ENCODE results near the gene RAB39B. TPM values are rescaled to one million over a fixed set of nuclear protein-coding genes. Genes with fewer than 3 reads are reported as not detected.
"Not testable (repeated sequence)": the region's sequence is repeated elsewhere in the genome, so short reads cannot be mapped to it uniquely, and the experiment has no call there.

Gene RAB39B
- total and polyA plus RNA-seq, 9 donors = 0.34 to 0.69 (median 0.51) TPM

DNA sequence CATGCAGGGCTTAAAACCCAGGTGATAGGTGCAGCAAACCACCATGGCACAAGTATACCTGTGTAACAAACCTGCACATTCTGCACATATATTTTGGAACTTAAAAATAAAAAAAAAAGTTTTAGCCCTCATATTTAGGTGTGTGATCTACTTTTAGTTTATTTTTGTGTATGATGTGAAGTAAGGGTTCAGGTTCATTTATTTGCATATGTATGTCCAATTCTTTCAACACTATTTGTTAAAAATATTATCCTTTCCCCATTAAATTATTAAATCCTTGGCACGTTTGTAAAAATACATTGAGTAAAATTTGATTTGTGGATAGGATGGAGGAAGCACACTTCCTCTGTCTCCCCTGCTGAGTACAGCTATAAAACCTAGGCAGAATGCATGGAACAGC is 12.9 kb downstream of the RAB39B start:
- DNase-seq = no peak
- Histone ChIP-seq H3K4me1 (ENCODE audit: control insufficient read depth, insufficient read depth, low read length) (no peaks in the 10 kb centered on the region), H3K27me3 (ENCODE audit: control insufficient read depth, insufficient read depth, low read length) (no peaks in the 10 kb centered on the region), H3K4me3 (ENCODE audit: low read length) (no peak overlapping the region), H3K27ac (ENCODE audit: low read length) (no peak overlapping the region), H3K36me3 (ENCODE audit: control insufficient read depth, insufficient read depth, low read length) (no peaks in the 10 kb centered on the region), H3K9me3 (replicated peaks; ENCODE audit: control insufficient read depth, low read depth, low read length) (no peaks in the 10 kb centered on the region)
- no CpG with 5 or more reads among the region's 1 CpG for WGBS (ENCODE audit: insufficient coverage)

DNA sequence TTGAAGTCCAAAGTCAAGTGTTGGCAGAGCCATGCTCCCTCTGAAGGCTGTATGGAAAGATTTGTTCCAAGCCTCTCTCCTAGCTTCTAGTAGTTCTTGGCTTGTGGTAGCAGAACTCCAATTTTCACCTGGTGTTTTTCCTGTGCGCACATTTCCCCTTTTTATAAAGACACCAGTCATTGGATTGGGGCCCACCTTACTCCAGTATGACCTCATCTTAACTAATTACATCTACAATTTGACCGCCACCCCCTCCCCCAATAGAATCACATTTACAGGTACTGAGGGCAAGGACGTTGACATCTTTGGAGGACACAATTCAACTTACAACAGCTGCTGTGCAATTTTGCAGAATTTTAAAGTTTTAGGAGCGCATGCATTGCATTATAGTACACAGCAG is 16.8 kb downstream of the RAB39B start:
- Histone ChIP-seq H3K27ac (ENCODE audit: low read length) (no peak overlapping the region), H3K27me3 (ENCODE audit: control insufficient read depth, insufficient read depth, low read length) (no peaks in the 10 kb centered on the region), H3K4me3 (ENCODE audit: low read length) (no peak overlapping the region), H3K36me3 (ENCODE audit: control insufficient read depth, insufficient read depth, low read length) (no peaks in the 10 kb centered on the region), H3K4me1 (ENCODE audit: control insufficient read depth, insufficient read depth, low read length) (no peaks in the 10 kb centered on the region), H3K9me3 (replicated peaks; ENCODE audit: control insufficient read depth, low read depth, low read length) (no peaks in the 10 kb centered on the region)
- no peak for DNase-seq
- 59% methylated on average over 4 of the region's 4 CpGs for WGBS (ENCODE audit: insufficient coverage)

DNA sequence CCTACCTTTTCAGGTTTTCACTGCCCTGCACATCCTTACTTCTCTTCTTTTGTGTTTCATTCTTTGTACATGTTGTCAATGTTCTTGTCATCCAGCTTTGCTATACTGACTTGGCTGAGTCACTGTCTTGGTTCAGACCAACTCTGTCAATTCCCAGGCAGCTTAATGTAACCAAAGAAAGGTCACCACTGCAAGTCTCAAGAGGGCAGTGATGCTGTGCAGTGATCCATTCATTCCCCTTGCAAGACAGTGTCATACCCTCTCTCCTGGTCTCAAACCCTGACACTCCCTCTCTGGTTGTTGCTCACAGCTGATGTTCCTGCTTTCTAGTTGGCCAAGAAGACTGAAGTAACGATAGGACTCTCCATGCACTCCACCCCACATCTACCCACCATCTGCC is 17.5 kb downstream of the RAB39B start:
- H3K4me1 ChIP-seq (ENCODE audit: control insufficient read depth, insufficient read depth, low read length) = no peaks in the 10 kb centered on the region
- H3K27ac ChIP-seq (ENCODE audit: low read length) = no peak overlapping the region
- WGBS (ENCODE audit: insufficient coverage) = 83% methylated on average over 1 of the region's 1 CpG
- peaks cover 2% of the 10 kb centered on the region for H3K36me3 ChIP-seq (ENCODE audit: control insufficient read depth, insufficient read depth, low read length)
- no peaks in the 10 kb centered on the region for H3K9me3 ChIP-seq (replicated peaks; ENCODE audit: control insufficient read depth, low read depth, low read length)
- H3K4me3 ChIP-seq (ENCODE audit: low read length) = no peak overlapping the region
- DNase-seq = no peak
- no peaks in the 10 kb centered on the region for H3K27me3 ChIP-seq (ENCODE audit: control insufficient read depth, insufficient read depth, low read length)

DNA sequence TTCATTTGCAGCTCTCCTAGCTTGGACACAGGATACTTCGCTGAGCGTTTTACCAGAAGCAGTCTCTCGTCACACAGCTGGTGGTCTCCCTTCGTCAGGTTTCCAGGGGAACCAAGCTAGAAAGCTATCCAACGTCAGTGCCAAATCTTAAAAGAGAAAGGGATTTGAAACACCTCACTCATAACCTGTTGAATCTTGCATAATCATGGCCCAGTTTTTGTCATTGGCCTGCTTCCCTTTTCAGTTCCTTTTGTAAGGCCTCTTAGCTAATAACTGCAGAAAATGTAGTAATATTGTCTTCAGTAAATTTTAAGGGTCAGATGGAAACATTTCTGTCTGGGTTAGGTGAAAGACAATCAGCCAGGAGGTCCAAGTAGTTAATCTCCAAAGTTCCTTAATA is 22.0 kb downstream of the RAB39B start:
- DNase-seq = no peak
- H3K27ac ChIP-seq (ENCODE audit: low read length) = no peak overlapping the region

DNA sequence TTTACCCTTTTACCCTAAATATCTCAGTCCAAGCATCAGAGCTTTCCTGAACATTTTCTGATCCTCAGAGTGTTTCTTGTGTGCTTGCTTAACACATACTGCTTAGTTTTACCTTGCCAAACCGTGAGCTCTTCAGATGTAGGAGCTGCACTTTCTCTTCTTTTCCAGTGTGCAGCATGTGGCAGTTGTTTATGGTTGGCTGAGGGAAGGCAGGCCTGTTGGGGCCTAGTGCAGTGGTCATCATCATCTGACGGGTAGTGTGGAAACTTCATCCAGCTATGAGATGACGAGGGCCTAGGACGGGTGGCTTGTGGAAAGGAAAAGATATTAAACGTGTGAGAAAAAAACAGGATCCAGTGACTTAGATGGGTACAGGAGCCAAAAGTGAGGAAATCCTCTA is 26.6 kb downstream of the RAB39B start:
- Histone ChIP-seq H3K27me3 (ENCODE audit: control insufficient read depth, insufficient read depth, low read length) (no peaks in the 10 kb centered on the region), H3K4me3 (ENCODE audit: low read length) (no peak overlapping the region), H3K36me3 (ENCODE audit: control insufficient read depth, insufficient read depth, low read length) (peaks cover 16% of the 10 kb centered on the region), H3K9me3 (replicated peaks; ENCODE audit: control insufficient read depth, low read depth, low read length) (no peaks in the 10 kb centered on the region), H3K4me1 (ENCODE audit: control insufficient read depth, insufficient read depth, low read length) (no peaks in the 10 kb centered on the region), H3K27ac (ENCODE audit: low read length) (no peak overlapping the region)
- DNase-seq = no peak
- WGBS (ENCODE audit: insufficient coverage) = 85% methylated on average over 4 of the region's 5 CpGs

More for the DNA sequence above, 22.0 kb downstream of the RAB39B start:
- peaks cover 7% of the 10 kb centered on the region for H3K36me3 ChIP-seq (ENCODE audit: control insufficient read depth, insufficient read depth, low read length)
- 28% methylated on average over 5 of the region's 5 CpGs for WGBS (ENCODE audit: insufficient coverage)
- H3K9me3 ChIP-seq (replicated peaks; ENCODE audit: control insufficient read depth, low read depth, low read length) = no peaks in the 10 kb centered on the region
- no peaks in the 10 kb centered on the region for H3K4me1 ChIP-seq (ENCODE audit: control insufficient read depth, insufficient read depth, low read length)
- H3K4me3 ChIP-seq (ENCODE audit: low read length) = no peak overlapping the region
- no peaks in the 10 kb centered on the region for H3K27me3 ChIP-seq (ENCODE audit: control insufficient read depth, insufficient read depth, low read length)

DNA sequence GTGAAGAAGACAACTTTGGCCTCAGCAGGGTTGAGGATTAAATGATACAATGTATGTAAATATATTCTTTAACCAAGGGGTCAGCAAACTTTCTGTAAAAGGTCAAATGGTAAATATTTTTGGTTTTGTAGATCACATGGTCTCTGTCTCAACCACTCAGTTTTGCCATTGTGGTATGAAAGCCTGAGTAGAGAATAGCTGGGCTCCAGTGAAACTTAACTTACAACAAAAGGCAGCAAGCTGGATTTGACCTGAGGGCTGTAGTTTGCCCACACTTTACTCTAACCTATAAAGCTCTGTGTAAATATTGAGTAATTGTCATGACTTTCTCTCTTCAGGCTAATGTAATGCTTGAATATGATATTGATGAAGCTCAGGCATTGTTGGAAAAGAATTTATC is 28.4 kb downstream of the RAB39B start:
- Histone ChIP-seq H3K27me3 (ENCODE audit: control insufficient read depth, insufficient read depth, low read length) (no peaks in the 10 kb centered on the region), H3K36me3 (ENCODE audit: control insufficient read depth, insufficient read depth, low read length) (peaks cover 15% of the 10 kb centered on the region), H3K9me3 (replicated peaks; ENCODE audit: control insufficient read depth, low read depth, low read length) (no peaks in the 10 kb centered on the region), H3K4me1 (ENCODE audit: control insufficient read depth, insufficient read depth, low read length) (no peaks in the 10 kb centered on the region), H3K4me3 (ENCODE audit: low read length) (no peak overlapping the region), H3K27ac (ENCODE audit: low read length) (no peak overlapping the region)
- no peak for DNase-seq

DNA sequence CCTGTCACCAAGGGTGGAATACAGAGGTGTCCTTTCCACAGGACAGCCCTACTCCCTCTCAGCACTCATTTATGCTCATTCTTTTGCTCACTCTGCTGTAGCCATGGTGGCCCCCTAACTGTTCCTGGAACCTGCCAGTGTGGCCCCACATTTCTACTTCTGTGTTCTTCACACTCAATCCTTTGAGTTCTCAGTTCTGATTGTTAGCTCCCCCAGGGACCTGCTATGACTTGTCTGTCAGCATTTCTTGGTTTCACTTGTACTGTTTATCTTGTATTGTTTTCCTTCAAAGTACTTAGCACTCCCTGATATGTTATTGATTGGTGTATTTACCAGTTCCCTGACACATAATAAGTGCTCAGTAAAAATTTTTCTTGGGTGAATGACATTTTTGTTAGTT is 33.1 kb downstream of the RAB39B start:
- H3K36me3 ChIP-seq (ENCODE audit: control insufficient read depth, insufficient read depth, low read length) = peaks cover 10% of the 10 kb centered on the region
- no peak overlapping the region for H3K4me3 ChIP-seq (ENCODE audit: low read length)
- H3K27ac ChIP-seq (ENCODE audit: low read length) = no peak overlapping the region
- no peaks in the 10 kb centered on the region for H3K4me1 ChIP-seq (ENCODE audit: control insufficient read depth, insufficient read depth, low read length)
- H3K9me3 ChIP-seq (replicated peaks; ENCODE audit: control insufficient read depth, low read depth, low read length) = no peaks in the 10 kb centered on the region
- DNase-seq = no peak
- H3K27me3 ChIP-seq (ENCODE audit: control insufficient read depth, insufficient read depth, low read length) = no peaks in the 10 kb centered on the region

DNA sequence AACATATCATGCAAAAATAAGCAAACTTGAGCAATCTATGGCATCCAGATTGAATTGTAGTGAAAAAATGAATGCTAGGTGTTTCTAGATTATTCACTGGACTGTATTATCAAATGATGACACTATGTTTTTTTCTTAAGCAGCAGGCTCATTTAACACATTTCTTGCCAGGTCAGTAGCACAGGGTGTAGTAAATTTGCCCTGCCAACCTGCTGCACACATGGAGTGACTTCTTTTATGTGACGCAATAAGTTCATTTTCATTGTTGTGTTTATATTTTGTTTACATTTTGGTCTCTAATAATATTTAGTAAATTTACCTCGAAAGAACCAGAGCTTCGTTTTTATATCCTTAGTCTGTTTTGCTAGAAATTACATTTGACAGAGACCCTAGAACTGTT is 38.5 kb downstream of the RAB39B start:
- Histone ChIP-seq H3K36me3 (ENCODE audit: control insufficient read depth, insufficient read depth, low read length) (peaks cover 6% of the 10 kb centered on the region), H3K9me3 (replicated peaks; ENCODE audit: control insufficient read depth, low read depth, low read length) (no peaks in the 10 kb centered on the region), H3K4me1 (ENCODE audit: control insufficient read depth, insufficient read depth, low read length) (no peaks in the 10 kb centered on the region), H3K27me3 (ENCODE audit: control insufficient read depth, insufficient read depth, low read length) (no peaks in the 10 kb centered on the region), H3K27ac (ENCODE audit: low read length) (no peak overlapping the region), H3K4me3 (ENCODE audit: low read length) (no peak overlapping the region)
- DNase-seq = no peak
- no CpG with 5 or more reads among the region's 3 CpGs for WGBS (ENCODE audit: insufficient coverage)

DNA sequence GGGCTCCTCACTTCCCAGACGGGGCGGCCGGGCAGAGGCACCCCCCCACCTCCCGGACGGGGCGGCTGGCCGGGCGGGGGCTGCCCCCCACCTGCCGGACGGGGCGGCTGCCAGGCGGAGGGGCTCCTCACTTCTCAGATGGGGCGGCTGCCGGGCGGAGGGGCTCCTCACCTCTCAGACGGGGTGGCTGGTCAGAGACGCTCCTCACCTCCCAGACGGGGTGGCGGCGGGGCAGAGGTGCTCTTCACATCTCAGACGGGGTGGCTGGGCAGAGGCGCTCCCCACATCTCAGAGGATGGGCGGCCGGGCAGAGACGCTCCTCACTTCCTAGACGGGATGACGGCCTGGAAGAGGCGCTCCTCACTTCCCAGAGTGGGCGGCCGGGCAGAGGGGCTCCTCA is 40.5 kb downstream of the RAB39B start:
- not testable (repeated sequence) for DNase-seq; H3K36me3 ChIP-seq (ENCODE audit: control insufficient read depth, insufficient read depth, low read length); H3K4me1 ChIP-seq (ENCODE audit: control insufficient read depth, insufficient read depth, low read length); H3K27me3 ChIP-seq (ENCODE audit: control insufficient read depth, insufficient read depth, low read length); H3K27ac ChIP-seq (ENCODE audit: low read length); H3K4me3 ChIP-seq (ENCODE audit: low read length); H3K9me3 ChIP-seq (replicated peaks; ENCODE audit: control insufficient read depth, low read depth, low read length)
- 90% methylated on average over 24 of the region's 30 CpGs for WGBS (ENCODE audit: insufficient coverage)

DNA sequence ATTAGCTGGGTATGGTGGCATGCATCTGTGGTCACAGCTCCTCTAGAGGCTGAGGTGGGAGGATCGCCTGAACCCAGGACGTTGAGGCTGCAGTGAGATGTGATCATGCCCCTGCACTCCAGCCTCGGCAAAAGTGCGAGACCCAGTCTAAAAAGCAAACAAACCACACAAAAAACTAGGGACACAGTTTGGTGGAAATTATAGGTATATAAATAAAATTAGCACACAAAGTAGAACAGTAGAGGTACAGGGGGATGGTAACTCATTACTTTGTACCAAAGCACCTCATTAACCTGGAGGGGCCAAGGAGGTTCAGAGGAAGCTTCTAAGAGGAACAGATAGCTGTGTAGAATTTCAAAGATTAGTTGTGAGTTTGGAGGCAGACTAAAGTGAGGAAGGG is 42.9 kb downstream of the RAB39B start:
- peaks cover 2% of the 10 kb centered on the region for H3K4me1 ChIP-seq (ENCODE audit: control insufficient read depth, insufficient read depth, low read length)
- no peaks in the 10 kb centered on the region for H3K27me3 ChIP-seq (ENCODE audit: control insufficient read depth, insufficient read depth, low read length)
- peaks cover 2% of the 10 kb centered on the region for H3K36me3 ChIP-seq (ENCODE audit: control insufficient read depth, insufficient read depth, low read length)
- H3K4me3 ChIP-seq (ENCODE audit: low read length) = no peak overlapping the region
- DNase-seq = no peak
- H3K9me3 ChIP-seq (replicated peaks; ENCODE audit: control insufficient read depth, low read depth, low read length) = peaks cover 2% of the 10 kb centered on the region
- no peak overlapping the region for H3K27ac ChIP-seq (ENCODE audit: low read length)
- WGBS (ENCODE audit: insufficient coverage) = no CpG with 5 or more reads among the region's 4 CpGs

DNA sequence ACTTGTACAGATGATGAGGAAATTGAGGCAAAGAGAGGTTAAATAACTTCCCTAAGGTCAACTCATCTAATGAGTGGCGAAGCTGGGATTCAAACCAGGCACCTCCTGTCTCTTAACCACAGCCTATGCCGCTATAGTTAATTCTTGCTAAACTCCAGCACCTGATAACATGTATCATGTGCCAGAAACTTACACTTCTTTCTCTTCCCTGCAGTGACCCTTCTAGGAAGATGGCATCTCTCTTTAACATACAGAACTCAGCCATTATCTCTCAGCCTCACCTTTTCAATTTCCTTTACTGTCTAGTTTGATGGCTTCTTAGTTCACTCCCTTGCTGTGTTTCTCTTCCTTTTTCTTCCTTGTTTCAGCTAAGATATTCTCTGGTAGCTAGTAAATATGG is 45.5 kb downstream of the RAB39B start:
- DNase-seq = no peak
- Histone ChIP-seq H3K27ac (ENCODE audit: low read length) (no peak overlapping the region), H3K4me1 (ENCODE audit: control insufficient read depth, insufficient read depth, low read length) (peaks cover 2% of the 10 kb centered on the region), H3K27me3 (ENCODE audit: control insufficient read depth, insufficient read depth, low read length) (no peaks in the 10 kb centered on the region), H3K9me3 (replicated peaks; ENCODE audit: control insufficient read depth, low read depth, low read length) (peaks cover 2% of the 10 kb centered on the region), H3K4me3 (ENCODE audit: low read length) (no peak overlapping the region), H3K36me3 (ENCODE audit: control insufficient read depth, insufficient read depth, low read length) (no peaks in the 10 kb centered on the region)
- WGBS (ENCODE audit: insufficient coverage) = 78% methylated on average over 2 of the region's 2 CpGs

All from muscle of leg (tissue), 11 donors.